NCI-H510A treated with DMSO at 0.1 percent for 48 hours (cell line): ENCODE data around the gene COL26A1.
"Not testable (repeated sequence)": the region's sequence is repeated elsewhere in the genome, so short reads cannot be mapped to it uniquely, and the experiment has no call there.

Experiments
- DNase-seq: peaks from one replicate; lab custom pipeline; 2025; lab: John Stamatoyannopoulos, UW

Gene COL26A1

DNA sequence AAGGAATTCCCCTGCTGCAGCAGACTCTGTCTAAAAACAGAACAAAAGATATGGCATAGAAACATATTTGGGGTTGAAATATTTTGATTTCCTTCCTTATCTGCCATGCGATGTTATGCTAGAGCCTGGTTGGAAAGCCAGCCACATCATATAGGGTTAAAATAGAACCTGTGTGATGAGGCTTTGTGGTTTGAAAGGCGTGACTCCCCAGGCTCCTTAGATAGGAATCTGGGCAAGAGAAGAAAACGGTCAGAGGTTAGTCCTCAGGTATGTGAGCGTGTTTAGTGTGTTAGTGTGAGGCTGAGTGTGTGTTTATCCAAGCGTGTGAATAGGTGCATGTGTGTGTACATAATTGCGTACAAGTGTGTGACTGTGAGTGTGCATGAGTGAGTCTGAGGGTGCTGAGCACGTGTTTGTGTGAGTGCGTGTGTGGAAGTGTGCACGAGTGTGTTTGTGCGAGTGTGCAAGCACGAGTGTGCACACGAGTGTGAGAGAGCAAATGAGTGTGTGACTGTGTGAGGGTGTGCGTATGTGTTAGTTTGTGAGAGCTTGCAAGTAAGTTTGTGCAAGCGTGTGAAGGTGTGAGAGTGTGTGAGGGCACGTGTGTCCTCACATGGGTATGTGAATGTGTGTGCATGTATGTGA, 79.9 kb downstream of the COL26A1 start:
- no peak for DNase-seq

- DNase-seq: no peak
Measured at GRCh38 chr7:101450064-101450463, 87.4 kb downstream of the COL26A1 start.

DNA sequence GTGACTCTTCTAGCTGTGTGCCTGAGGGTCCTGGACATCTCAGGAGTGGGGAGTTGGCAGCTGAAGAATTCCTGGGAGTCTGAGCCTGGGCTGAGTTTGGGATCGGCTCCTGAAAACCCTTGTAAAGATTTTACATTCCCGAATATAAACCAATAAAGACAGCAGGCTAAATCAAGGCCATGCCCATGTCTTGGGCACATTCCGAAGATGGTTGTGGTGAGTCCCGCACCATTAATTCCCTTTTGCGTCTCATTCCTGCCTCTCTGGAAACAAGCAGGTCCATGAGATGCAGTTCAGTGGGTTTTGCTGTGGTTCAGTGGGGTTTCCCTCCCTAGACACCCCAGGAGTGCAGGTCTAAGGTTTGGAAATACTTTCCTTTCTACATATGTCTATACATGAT, 90.9 kb downstream of the COL26A1 start:
- DNase-seq: no peak

DNA sequence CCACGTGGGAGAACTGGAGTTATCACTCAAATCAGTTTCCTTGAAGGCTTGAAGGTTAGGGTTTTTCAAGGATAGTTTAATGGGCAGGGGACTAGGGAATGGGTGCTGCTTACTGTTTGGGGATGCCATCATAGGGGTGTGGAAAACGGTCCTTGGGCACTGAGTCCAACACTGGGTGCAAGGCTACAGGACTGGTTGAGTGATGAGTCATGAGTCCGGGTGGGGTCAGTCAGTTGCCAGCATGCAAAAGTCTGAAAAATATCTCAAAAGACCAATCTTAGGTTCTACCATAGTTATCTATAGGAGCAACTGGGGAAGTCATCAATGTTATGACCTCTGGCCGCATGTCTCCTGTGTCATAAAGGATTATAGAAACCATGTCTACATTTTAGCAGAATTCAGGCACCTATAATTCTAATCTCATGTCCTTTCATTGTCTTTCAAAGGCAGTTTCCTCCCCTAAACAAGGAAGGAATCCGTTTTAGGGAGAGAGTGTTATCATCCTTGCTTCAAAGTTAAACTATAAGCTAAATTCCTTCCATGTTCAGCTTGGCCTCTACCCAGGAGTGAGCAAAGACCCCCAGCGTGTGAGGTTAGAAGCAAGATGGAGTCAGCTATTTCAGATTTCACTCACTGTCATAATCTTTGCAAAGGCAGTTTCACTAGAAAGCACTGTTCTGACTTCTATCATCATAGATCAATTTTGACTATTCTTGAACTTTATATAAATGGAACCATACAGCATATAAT, 94.5 kb downstream of the COL26A1 start:
- no peak for DNase-seq

DNA sequence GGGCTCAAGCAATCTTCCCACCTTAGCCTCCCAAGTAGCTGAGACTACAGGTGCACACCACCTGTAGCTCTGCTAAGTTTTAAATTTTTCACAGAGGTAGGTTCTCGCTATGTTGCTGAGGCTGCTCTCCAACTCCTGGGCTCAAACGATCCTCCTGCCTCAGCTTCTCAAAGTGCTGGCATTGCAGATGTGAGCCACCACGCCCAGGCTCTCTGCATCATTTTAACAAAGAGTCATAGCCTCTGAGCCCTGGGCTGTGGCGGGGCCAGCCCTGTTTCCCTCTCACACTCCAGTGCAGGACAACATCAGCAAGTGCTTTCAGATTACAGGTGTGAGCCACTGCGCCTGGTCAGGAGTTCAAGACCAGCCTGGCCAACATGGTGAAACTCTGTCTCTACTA, 102.5 kb downstream of the COL26A1 start:
- DNase-seq: no peak

DNA sequence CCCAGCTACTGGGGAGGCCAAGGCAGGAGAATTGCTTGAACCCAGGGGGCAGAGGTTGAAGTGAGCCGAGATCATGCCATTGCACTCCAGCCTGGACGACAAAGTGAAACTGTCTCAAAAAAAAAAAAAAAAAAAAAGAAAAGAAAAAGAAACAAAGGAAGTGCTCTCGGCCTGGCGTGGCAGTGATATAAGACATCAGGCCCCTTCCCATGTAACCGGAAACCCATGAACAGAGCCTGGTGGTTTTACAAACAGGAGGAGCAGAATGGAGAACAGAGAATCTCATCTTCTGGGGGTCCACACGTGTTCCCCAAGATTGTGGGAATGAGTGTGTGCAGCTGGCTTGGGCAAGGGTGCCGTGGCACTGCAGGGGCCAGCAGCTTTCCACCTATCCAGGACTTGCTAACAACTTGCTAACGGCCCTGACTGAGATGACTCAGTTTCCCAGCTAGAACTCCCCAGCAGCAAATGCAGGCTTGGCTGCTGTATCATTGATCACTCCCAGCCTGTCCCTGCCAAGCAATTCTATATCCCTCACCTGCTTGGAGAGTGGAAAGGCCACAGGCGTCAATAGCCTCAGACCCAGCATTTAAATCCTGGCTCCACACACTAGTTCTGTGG, 103.0 kb downstream of the COL26A1 start:
- no peak for DNase-seq

- DNase-seq: no peak
Measured at GRCh38 chr7:101466871-101467270, 104.2 kb downstream of the COL26A1 start.

DNA sequence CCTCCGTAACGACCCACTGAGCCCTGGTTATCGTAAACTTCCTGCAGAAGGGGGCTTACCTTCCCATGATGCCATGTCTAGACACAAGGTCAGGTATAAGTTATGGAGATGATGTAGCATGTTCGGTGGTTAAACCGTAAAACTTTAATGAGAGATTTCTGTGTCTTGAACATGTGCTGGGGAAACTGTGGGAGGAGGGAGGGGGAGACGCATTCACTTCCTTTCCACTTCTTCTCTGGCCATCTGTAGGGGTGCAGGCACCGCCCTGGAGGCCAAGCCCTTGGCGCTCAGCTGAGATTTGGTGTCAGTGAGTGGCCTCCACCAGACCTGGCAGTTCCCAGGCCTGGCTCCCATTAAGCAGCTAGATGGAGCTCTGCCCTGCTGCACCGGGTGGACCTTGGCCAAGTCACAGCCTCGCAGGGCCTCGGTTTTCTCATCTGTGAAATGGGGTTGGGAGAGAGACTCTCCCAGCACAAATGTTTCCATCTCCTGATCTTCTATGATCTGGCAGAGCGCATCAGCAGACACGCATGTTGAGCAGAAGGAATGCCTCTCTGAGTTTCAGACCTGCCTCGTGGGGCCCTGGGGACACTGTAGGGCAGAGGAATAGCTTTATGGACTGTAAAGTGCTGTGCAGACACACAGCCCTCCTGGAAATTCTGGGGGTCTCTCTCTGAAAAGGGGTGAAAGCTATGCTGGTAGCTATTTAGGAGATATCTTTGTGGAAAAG, 106.0 kb downstream of the COL26A1 start:
- no peak for DNase-seq

- DNase-seq: no peak
Measured at GRCh38 chr7:101470668-101471487, 108.2 kb downstream of the COL26A1 start.

DNA sequence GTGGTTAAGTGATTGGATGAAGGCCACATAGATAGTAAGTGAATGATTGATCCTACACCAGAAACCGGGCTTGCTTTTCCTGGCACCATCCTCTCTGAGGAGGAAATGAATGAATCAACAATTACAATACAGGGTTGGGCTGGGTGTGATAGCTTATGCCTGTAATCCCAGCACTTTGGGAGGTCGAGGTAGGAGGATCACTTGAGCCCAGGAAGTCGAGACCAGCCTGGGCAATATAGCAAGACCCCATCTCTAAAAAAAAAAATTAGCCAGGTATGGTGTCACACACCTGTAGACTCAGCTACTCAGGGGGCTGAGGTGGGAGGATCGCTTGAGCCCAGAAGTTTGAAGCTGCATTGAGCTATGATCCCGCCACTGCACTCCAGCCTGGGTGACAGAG, 111.5 kb downstream of the COL26A1 start:
- no peak for DNase-seq

DNA sequence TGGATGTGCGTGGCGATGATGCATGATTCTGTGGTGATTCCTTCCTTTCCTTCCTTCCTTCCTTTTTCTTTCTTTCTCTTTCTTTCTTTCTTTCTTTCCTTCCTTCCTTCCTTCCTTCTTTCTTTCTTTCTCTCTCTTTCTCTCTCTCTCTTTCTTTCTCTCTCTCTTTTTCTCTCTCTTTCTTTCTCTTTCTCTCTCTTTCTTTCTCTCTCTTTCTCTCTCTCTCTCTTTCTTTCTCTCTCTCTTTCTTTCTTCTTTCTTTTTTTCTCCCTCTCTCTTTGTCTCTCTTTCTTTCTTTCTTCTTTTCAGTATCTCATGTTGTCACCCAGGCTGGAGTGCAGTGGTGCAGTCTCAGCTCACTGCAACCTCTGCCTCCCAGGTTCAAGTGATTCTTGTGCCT, 113.0 kb downstream of the COL26A1 start:
- not testable (repeated sequence) for DNase-seq

DNA sequence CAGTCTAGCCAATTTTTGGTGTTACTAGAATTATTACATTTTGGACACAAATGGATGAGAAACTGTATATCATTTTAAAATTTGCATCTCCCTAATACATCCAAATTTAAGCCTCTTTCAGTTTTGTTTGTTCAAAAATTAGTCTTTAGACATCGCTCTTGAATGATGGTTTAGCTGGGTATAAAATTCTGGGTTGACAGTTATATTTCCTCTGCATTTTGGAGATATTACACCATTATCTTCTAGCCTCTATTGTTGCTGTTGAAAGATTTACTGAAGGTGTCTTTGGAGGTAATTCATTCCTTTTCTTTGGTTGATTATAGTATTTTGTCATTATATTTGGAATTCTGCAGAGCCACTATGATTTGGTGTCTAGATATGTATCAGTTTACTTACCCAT, 116.5 kb downstream of the COL26A1 start:
- no peak for DNase-seq

- not testable (repeated sequence) for DNase-seq
Measured at GRCh38 chr7:101486056-101486432, 123.4 kb downstream of the COL26A1 start.

DNA sequence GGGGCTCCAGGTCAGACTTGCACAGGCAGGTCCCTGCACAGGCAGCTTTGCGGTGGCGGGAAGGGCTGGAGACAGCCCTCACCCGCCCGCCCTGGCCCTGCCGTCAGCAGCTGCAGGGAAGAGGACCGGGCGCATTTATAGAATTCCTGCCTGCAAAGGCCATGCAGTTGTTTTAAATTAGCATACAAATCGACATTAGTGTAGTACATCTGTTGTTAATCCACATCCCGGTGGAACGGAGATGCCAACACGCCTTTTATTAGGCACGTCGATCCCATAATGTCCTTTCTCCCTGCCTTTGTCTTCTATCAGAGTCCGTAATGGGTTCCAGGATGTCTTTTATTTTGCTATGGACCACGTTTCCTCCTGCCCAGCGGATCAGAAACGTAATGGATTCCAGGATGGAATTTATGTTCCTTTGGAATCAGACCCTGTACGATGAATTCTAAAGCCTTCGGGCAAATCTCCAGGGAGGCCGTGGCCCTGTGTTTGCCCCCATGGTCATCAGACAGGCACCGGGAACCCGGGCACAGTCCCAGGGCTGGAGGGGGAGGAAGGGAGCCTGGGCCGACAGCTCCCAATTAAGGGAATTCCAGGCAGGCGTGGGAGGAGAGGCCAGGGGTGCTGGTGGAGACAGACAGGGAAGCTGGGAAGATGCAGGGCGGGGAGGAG, 123.9 kb downstream of the COL26A1 start:
- no peak for DNase-seq

GRCh38 chr7:101487105-101487458, 124.4 kb downstream of the COL26A1 start:
- DNase-seq: no peak

DNA sequence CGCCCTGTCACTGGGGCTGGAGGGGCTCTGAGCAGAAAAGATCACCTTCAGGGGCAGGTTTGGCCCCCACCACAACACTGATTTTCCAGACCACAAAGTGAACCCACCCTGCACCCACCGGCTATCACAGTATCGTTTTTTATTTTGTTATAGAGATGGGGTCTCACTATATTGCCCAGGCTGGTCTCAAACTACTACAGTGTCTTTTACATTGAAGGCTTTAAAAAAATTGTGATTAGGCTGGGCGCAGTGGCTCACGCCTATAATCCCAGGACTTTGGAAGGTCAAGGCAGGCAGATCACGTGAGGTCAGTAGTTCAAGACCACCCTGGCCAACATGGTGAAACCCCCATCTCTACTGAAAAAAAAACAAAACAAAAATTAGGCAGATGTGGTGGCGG, 125.1 kb downstream of the COL26A1 start:
- DNase-seq: no peak

GRCh38 chr7:101488826-101489572, 126.3 kb downstream of the COL26A1 start:
- no peak for DNase-seq

- DNase-seq: not testable (repeated sequence)
Measured at GRCh38 chr7:101490439-101490838, 127.8 kb downstream of the COL26A1 start.

DNA sequence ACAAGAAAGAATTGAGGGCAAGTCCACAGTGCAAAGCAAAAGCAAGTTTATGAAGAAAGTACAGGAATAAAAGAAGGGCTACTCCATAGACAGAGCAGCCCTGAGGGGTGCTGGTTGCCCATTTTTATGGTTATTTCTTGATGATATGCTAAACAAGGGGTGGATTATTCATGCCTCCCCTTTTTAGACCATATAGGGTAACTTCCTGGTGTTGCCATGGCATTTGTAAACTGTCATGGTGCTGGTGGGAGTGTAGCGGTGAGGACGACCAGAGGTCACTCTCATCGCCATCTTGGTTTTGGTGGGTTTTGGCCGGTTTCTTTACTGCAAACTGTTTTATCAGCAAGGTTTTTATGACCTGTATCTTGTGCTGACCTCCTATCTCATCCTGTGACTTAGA, 128.8 kb downstream of the COL26A1 start:
- not testable (repeated sequence) for DNase-seq

- DNase-seq: no peak
Measured at GRCh38 chr7:101494602-101495329, 132.1 kb downstream of the COL26A1 start.
